ENCODE measurements around the gene CWC25. TPM values are rescaled to one million over a fixed set of nuclear protein-coding genes. Genes with fewer than 3 reads are reported as not detected.

CWC25 gene
- total and polyA plus RNA-seq, 2 of the 13 experiments (the other 11 are each of a cell fraction or from before 2014, with no cell fraction given): 15.6 to 22.7 TPM

GRCh38 chr17:38824899-38825761 lies at the start of gene CWC25 (continued):
- TF ChIP-seq KDM5B (CRISPR knock-in tag; IDR thresholded peaks at IDR 0.05; ENCODE audit: borderline replicate concordance) (peak; percentile 96), IKZF1 (IDR thresholded peaks at IDR 0.05) (no peak), KDM2A (CRISPR knock-in tag; IDR thresholded peaks at IDR 0.05; ENCODE audit: borderline replicate concordance, low read depth) (peak; percentile 97), SMAD9 (CRISPR knock-in tag; IDR thresholded peaks at IDR 0.05) (no peak; the same call in 1 of the 2 replicates), ZNF512B (CRISPR knock-in tag; IDR thresholded peaks at IDR 0.05; ENCODE audit: borderline replicate concordance) (peak; percentile 90; the same call in 1 of the 2 replicates), GLMP (CRISPR knock-in tag; IDR thresholded peaks at IDR 0.05; ENCODE audit: borderline replicate concordance) (no peak), MYPOP (CRISPR knock-in tag; IDR thresholded peaks at IDR 0.05) (peak; percentile 58), SRSF4 (IDR thresholded peaks at IDR 0.05; ENCODE audit: low read depth, low read length, poor library complexity, severe bottlenecking) (no peak), FOXC1 (CRISPR knock-in tag; IDR thresholded peaks at IDR 0.05; ENCODE audit: borderline replicate concordance) (peak; percentile 95), ZNF713 (CRISPR knock-in tag; IDR thresholded peaks at IDR 0.05) (no peak; the same call in 1 of the 2 replicates), YEATS2 (CRISPR knock-in tag; IDR thresholded peaks at IDR 0.05; ENCODE audit: borderline replicate concordance) (peak; percentile 100), HDAC1 (CRISPR knock-in tag; IDR thresholded peaks at IDR 0.05) (peak; percentile 99), KMT2B (CRISPR knock-in tag; IDR thresholded peaks at IDR 0.05) (peak; percentile 99)
- TF ChIP-seq, protein P1, sequence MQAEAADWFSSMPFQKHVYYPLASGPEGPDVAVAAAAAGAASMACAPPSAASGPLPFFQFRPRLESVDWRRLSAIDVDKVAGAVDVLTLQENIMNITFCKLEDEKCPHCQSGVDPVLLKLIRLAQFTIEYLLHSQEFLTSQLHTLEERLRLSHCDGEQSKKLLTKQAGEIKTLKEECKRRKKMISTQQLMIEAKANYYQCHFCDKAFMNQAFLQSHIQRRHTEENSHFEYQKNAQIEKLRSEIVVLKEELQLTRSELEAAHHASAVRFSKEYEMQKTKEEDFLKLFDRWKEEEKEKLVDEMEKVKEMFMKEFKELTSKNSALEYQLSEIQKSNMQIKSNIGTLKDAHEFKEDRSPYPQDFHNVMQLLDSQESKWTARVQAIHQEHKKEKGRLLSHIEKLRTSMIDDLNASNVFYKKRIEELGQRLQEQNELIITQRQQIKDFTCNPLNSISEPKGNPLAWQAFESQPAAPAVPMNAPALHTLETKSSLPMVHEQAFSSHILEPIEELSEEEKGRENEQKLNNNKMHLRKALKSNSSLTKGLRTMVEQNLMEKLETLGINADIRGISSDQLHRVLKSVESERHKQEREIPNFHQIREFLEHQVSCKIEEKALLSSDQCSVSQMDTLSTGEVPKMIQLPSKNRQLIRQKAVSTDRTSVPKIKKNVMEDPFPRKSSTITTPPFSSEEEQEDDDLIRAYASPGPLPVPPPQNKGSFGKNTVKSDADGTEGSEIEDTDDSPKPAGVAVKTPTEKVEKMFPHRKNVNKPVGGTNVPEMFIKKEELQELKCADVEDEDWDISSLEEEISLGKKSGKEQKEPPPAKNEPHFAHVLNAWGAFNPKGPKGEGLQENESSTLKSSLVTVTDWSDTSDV (CRISPR knock-in tag; IDR thresholded peaks at IDR 0.05): peak; percentile 97
- TF ChIP-seq, protein P2, sequence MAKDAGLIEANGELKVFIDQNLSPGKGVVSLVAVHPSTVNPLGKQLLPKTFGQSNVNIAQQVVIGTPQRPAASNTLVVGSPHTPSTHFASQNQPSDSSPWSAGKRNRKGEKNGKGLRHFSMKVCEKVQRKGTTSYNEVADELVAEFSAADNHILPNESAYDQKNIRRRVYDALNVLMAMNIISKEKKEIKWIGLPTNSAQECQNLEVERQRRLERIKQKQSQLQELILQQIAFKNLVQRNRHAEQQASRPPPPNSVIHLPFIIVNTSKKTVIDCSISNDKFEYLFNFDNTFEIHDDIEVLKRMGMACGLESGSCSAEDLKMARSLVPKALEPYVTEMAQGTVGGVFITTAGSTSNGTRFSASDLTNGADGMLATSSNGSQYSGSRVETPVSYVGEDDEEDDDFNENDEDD (CRISPR knock-in tag; IDR thresholded peaks at IDR 0.05; ENCODE audit: borderline replicate concordance): peak; percentile 80
- TF ChIP-seq, protein P3, sequence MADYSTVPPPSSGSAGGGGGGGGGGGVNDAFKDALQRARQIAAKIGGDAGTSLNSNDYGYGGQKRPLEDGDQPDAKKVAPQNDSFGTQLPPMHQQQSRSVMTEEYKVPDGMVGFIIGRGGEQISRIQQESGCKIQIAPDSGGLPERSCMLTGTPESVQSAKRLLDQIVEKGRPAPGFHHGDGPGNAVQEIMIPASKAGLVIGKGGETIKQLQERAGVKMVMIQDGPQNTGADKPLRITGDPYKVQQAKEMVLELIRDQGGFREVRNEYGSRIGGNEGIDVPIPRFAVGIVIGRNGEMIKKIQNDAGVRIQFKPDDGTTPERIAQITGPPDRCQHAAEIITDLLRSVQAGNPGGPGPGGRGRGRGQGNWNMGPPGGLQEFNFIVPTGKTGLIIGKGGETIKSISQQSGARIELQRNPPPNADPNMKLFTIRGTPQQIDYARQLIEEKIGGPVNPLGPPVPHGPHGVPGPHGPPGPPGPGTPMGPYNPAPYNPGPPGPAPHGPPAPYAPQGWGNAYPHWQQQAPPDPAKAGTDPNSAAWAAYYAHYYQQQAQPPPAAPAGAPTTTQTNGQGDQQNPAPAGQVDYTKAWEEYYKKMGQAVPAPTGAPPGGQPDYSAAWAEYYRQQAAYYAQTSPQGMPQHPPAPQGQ (CRISPR knock-in tag; IDR thresholded peaks at IDR 0.05; ENCODE audit: borderline replicate concordance): peak; percentile 89

All from HepG2 (cell line).